H9 (cell line): ENCODE results near the gene LRRC17. TPM values are rescaled to one million over a fixed set of nuclear protein-coding genes. Genes with fewer than 3 reads are reported as not detected.
"Not testable (repeated sequence)": the region's sequence is repeated elsewhere in the genome, so short reads cannot be mapped to it uniquely, and the experiment has no call there.

ENCODE experiments used
- DNase-seq: peaks from one replicate; pipeline ENCODE4 v3.0.0-alpha.2; 2017
- H2AFZ ChIP-seq: one replicate; pipeline ENCODE4 v1.6.1; 2013; ENCODE audit warnings: mild to moderate bottlenecking, low read length, control low read depth, moderate library complexity
- H2AK5ac ChIP-seq: 2 replicates; pipeline ENCODE4 v1.6.1; 2013; ENCODE audit warnings: low read length, control low read depth, mixed read lengths; ENCODE audit not compliant: insufficient read length
- H2BK120ac ChIP-seq: one replicate; pipeline ENCODE4 v1.6.1; 2013; ENCODE audit warnings: low read depth, mild to moderate bottlenecking, low read length, control low read depth, inconsistent platforms; ENCODE audit not compliant: poor library complexity, severe bottlenecking
- H2BK12ac ChIP-seq: 2 replicates; pipeline ENCODE4 v1.6.1; 2013; ENCODE audit warnings: low read length, control low read depth, mixed read lengths, low read depth; ENCODE audit not compliant: insufficient read length
- H2BK15ac ChIP-seq: 2 replicates; pipeline ENCODE4 v1.6.1; 2013; ENCODE audit warnings: low read depth, low read length, control low read depth
- H2BK20ac ChIP-seq: one replicate; pipeline ENCODE4 v1.6.1; 2013; ENCODE audit warnings: low read depth, mild to moderate bottlenecking, low read length, control low read depth, inconsistent platforms; ENCODE audit not compliant: poor library complexity, severe bottlenecking
- H2BK5ac ChIP-seq: 2 replicates; pipeline ENCODE4 v1.6.1; 2013; ENCODE audit warnings: low read length, control low read depth, mixed read lengths; ENCODE audit not compliant: insufficient read length
- H3K14ac ChIP-seq: 2 replicates; pipeline ENCODE4 v1.6.1; 2013; ENCODE audit warnings: low read length, control low read depth; ENCODE audit not compliant: insufficient read depth
- H3K18ac ChIP-seq: 2 replicates; pipeline ENCODE4 v1.6.1; 2013; ENCODE audit warnings: low read depth, mild to moderate bottlenecking, mixed read lengths, low read length, control low read depth; ENCODE audit not compliant: insufficient read length
- H3K23ac ChIP-seq: 2 replicates; pipeline ENCODE4 v1.6.1; 2013; ENCODE audit warnings: low read length, control low read depth, mixed read lengths, low read depth; ENCODE audit not compliant: insufficient read length
- H3K23me2 ChIP-seq: 2 replicates; pipeline ENCODE4 v1.6.1; 2013; ENCODE audit warnings: low read depth, mild to moderate bottlenecking, mixed read lengths, low read length, control low read depth; ENCODE audit not compliant: insufficient read length, poor library complexity, severe bottlenecking
- H3K27ac ChIP-seq: 2 replicates; pipeline ENCODE4 v1.5.1; 2013; ENCODE audit warnings: low read length, control low read depth, mixed read lengths, low read depth; ENCODE audit not compliant: insufficient read length
- H3K27me3 ChIP-seq: 2 replicates; pipeline ENCODE4 v1.6.1; 2013; ENCODE audit warnings: low read length, control low read depth, inconsistent platforms; ENCODE audit not compliant: insufficient read depth
- H3K4ac ChIP-seq: 2 replicates; pipeline ENCODE4 v1.6.1; 2013; ENCODE audit warnings: low read depth, mild to moderate bottlenecking, control low read depth, inconsistent platforms, low read length, moderate library complexity
- H3K4me1 ChIP-seq: 2 replicates; pipeline ENCODE4 v1.6.1; 2013; ENCODE audit warnings: low read length, control low read depth, inconsistent platforms; ENCODE audit not compliant: insufficient read depth
- H3K4me2 ChIP-seq: 2 replicates; pipeline ENCODE4 v1.6.1; 2013; ENCODE audit warnings: low read length, control low read depth, mixed read lengths; ENCODE audit not compliant: insufficient read length, insufficient read depth
- H3K56ac ChIP-seq: 2 replicates; pipeline ENCODE4 v1.6.1; 2013; ENCODE audit warnings: low read depth, mild to moderate bottlenecking, mixed read lengths, low read length, control low read depth; ENCODE audit not compliant: insufficient read length
- H3K79me1 ChIP-seq: 2 replicates; pipeline ENCODE4 v1.6.1; 2013; ENCODE audit warnings: low read depth, mild to moderate bottlenecking, moderate library complexity, low read length, control low read depth, inconsistent platforms; ENCODE audit not compliant: insufficient read depth, poor library complexity, severe bottlenecking
- H3K79me2 ChIP-seq: 2 replicates; pipeline ENCODE4 v1.6.1; 2013; ENCODE audit warnings: low read length, control low read depth, inconsistent platforms; ENCODE audit not compliant: insufficient read depth
- H3K9ac ChIP-seq: 2 replicates; pipeline ENCODE4 v1.6.1; 2013; ENCODE audit warnings: low read length, control low read depth, mixed read lengths; ENCODE audit not compliant: insufficient read length; ENCODE audit errors: extremely low read depth
- H3K9me3 ChIP-seq: one replicate; pipeline ENCODE4 v1.6.1; 2013; ENCODE audit warnings: low read depth, low read length, inconsistent platforms; ENCODE audit not compliant: control insufficient read depth
- H3T11ph ChIP-seq: one replicate; pipeline ENCODE4 v1.6.1; 2013; ENCODE audit warnings: mild to moderate bottlenecking, low read length, control low read depth, inconsistent platforms
- H4K20me1 ChIP-seq: one replicate; pipeline ENCODE4 v1.6.1; 2013; ENCODE audit not compliant: control insufficient read depth, insufficient read length, insufficient read depth
- H4K5ac ChIP-seq: 2 replicates; pipeline ENCODE4 v1.6.1; 2013; ENCODE audit warnings: low read depth, mild to moderate bottlenecking, mixed read lengths, low read length, control low read depth; ENCODE audit not compliant: insufficient read length
- H4K8ac ChIP-seq: replicated peaks from 2 replicates; pipeline ENCODE4 v1.6.1; 2013; ENCODE audit warnings: low read length, control low read depth, mixed read lengths, low read depth; ENCODE audit not compliant: insufficient read length
- H4K91ac ChIP-seq: 2 replicates; pipeline ENCODE4 v1.6.1; 2013; ENCODE audit warnings: low read depth, mild to moderate bottlenecking, moderate library complexity, mixed read lengths, low read length, control low read depth; ENCODE audit not compliant: insufficient read length
- H3K27ac Mint-ChIP-seq, 3 experiments: 2 replicates in 2 of 3; 3 replicates in 1 of 3; pipeline ENCODE4 v1.8.0; 2020 to 2021; ENCODE audit warnings: mixed read lengths in 3 of 3, mild to moderate bottlenecking in 1 of 3, moderate library complexity in 1 of 3
- H3K27me3 Mint-ChIP-seq: 2 replicates; pipeline ENCODE4 v1.8.0; 2021; ENCODE audit warnings: low read depth, mild to moderate bottlenecking, moderate library complexity, mixed read lengths
- H3K36me3 Mint-ChIP-seq, 3 experiments: 2 replicates in 2 of 3; 3 replicates in 1 of 3; pipeline ENCODE4 v1.8.0; 2020 to 2021; ENCODE audit warnings: low read depth in 3 of 3, mixed read lengths in 3 of 3; ENCODE audit not compliant: insufficient read depth in 1 of 3
- H3K4me1 Mint-ChIP-seq, 2 experiments: 2 replicates each; pipeline ENCODE4 v1.8.0; 2020; ENCODE audit warnings: mixed read lengths in 2 of 2
- H3K4me3 Mint-ChIP-seq, 2 experiments: 2 replicates in 1 of 2; 3 replicates in 1 of 2; pipeline ENCODE4 v1.8.0; 2020 to 2021; ENCODE audit warnings: mild to moderate bottlenecking in 2 of 2, mixed read lengths in 2 of 2, moderate library complexity in 1 of 2
- H3K9me3 Mint-ChIP-seq, 2 experiments: 2 replicates in 1 of 2; 3 replicates in 1 of 2; pipeline ENCODE4 v1.8.0; 2020; ENCODE audit warnings: mild to moderate bottlenecking in 2 of 2, mixed read lengths in 2 of 2, moderate library complexity in 1 of 2
- WGBS: extraction: QIAGEN DNeasy Blood & Tissue Kit; methylation state at CpG from one replicate; pipeline ENCODE4 v1.1.7; 2013; ENCODE audit warnings: missing lambda C conversion rate, low lambda C conversion rate, mixed read lengths; ENCODE audit not compliant: insufficient read length; ENCODE audit errors: extremely low coverage; 5-methylcytosine and 5-hydroxymethylcytosine counted together
- total RNA-seq: library from RNA; stranded (reverse); gene quantifications from 2 replicates; pipeline ENCODE4 v1.2.1, GENCODE V29; 2021

LRRC17 gene
- total RNA-seq, 1 experiment from 2014 or later: 2.0 TPM

GRCh38 chr7:102958004-102958403, 45.2 kb downstream of the LRRC17 start:
- not testable (repeated sequence) for H3K79me2 ChIP-seq, H4K91ac ChIP-seq, H3K18ac ChIP-seq, H3K23ac ChIP-seq, H4K20me1 ChIP-seq, H3K27me3 Mint-ChIP-seq, H2BK5ac ChIP-seq, H2BK15ac ChIP-seq, H3K27ac Mint-ChIP-seq, H3K14ac ChIP-seq, H3K27me3 ChIP-seq, H3K4me3 Mint-ChIP-seq, H4K8ac ChIP-seq, H3K4me1 Mint-ChIP-seq, H3K4me2 ChIP-seq, H2AK5ac ChIP-seq, H3K79me1 ChIP-seq, H3K9ac ChIP-seq, H3K9me3 ChIP-seq, H3T11ph ChIP-seq, H2BK20ac ChIP-seq, H2BK120ac ChIP-seq, H3K56ac ChIP-seq, H2BK12ac ChIP-seq, DNase-seq, H3K27ac ChIP-seq, H4K5ac ChIP-seq, H2AFZ ChIP-seq, H3K4me1 ChIP-seq, H3K4ac ChIP-seq, H3K23me2 ChIP-seq
- WGBS: no CpG with 5 or more reads among the region's 3 CpGs
- Mint-ChIP-seq H3K9me3 (peaks cover 34 to 37% of the 10 kb centered on the region in 2 experiments), H3K36me3 (peaks cover 11 to 23% (median 15%) of the 10 kb centered on the region in 3 experiments)

- H3K23me2 ChIP-seq, H3K27me3 ChIP-seq, H3K4me1 ChIP-seq, H3K9me3 ChIP-seq, H3K27ac ChIP-seq, H3K36me3 Mint-ChIP-seq, H3K79me1 ChIP-seq, H3K79me2 ChIP-seq, H3K9ac ChIP-seq, H3K27ac Mint-ChIP-seq, H2AFZ ChIP-seq, H3K4me2 ChIP-seq, H3K14ac ChIP-seq, H2BK15ac ChIP-seq, H3K23ac ChIP-seq, H4K20me1 ChIP-seq, H3K56ac ChIP-seq, H2BK120ac ChIP-seq, H3K4me1 Mint-ChIP-seq, H2BK12ac ChIP-seq, H3K4me3 Mint-ChIP-seq, H4K5ac ChIP-seq, H3K4ac ChIP-seq, H3K18ac ChIP-seq, H3K27me3 Mint-ChIP-seq, H2BK5ac ChIP-seq, H2BK20ac ChIP-seq, H4K8ac ChIP-seq, H4K91ac ChIP-seq, H3T11ph ChIP-seq, H2AK5ac ChIP-seq, DNase-seq: not testable (repeated sequence)
- no CpG with 5 or more reads among the region's 2 CpGs for WGBS
- H3K9me3 Mint-ChIP-seq: peaks cover 5 to 10% of the 10 kb centered on the region in 2 experiments; a peak in 3 of 5 replicates
These were observed 49.2 kb downstream of the LRRC17 start for GRCh38 chr7:102961993-102962392.
